Esophagus squamous epithelium (tissue), 4 donors: ENCODE measurements around the gene KLK15.

Source experiments
- CTCF ChIP-seq, 6 experiments: fragments of 450-650 bp in 4 of 6; fragments of 200-600 bp in 2 of 6; sonication (generic) in 2 of 6; IDR thresholded peaks; one replicate each; pipeline ENCODE4 v1.5.1; 2016 to 2019; ENCODE audit warnings: antibody characterized with exemption in 6 of 6, mild to moderate bottlenecking in 4 of 6, moderate library complexity in 4 of 6
- POLR2A ChIP-seq, 4 donors: fragments of 450-650 bp; IDR thresholded peaks; one replicate each; pipeline ENCODE4 v1.6.1; 2017; ENCODE audit warnings: antibody characterized with exemption in 4 of 4, mild to moderate bottlenecking in 4 of 4, moderate library complexity in 3 of 4

DNA sequence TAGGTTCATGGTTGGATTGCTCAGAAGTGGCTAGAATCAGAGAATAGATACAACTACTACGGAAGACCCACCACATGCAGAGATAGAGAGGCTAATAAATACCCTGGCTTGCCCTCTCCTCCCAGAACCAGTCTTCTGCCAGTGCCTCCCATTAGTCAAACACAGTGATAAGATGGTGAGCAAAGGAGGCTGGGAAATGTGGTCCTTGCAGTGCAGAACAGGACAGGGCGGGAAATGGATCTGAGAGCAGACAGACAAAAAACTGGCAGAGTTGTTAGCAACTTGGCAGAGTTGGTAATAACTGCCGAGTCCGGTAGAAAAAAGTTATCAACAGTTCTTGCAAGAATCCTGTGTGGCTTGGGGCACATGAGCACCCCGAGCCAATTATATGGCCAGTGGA, 18.5 kb downstream of the KLK15 start:
- TF ChIP-seq CTCF (IDR thresholded peaks at IDR 0.05) (no peak), POLR2A (IDR thresholded peaks at IDR 0.05) (no peak)
